ENCODE results near the gene RSAD1. TPM values are rescaled to one million over a fixed set of nuclear protein-coding genes. Genes with fewer than 3 reads are reported as not detected.

Gene RSAD1
- total RNA-seq, 2 experiments from 2014 or later: 24.5 to 28.4 TPM

- no peak for DNase-seq
- no peaks in the 10 kb centered on the region for H3K9me3 Mint-ChIP-seq
- H3K27me3 Mint-ChIP-seq: no peaks in the 10 kb centered on the region
- no peak overlapping the region for H3K27ac Mint-ChIP-seq
- no peaks in the 10 kb centered on the region for H3K4me1 Mint-ChIP-seq
- peaks cover 2% of the 10 kb centered on the region for H3K36me3 Mint-ChIP-seq (ENCODE audit: low read depth)
- no peak overlapping the region for H3K4me3 Mint-ChIP-seq
- CTCF ChIA-PET: interaction anchor here (0.6 kb wide), 1 partner anchor 577 kb away, joined by 3 read pairs; no protein-coding TSS in a partner anchor
- POLR2A ChIA-PET: interaction anchor here (0.6 kb wide), 1 partner anchor 97 kb away, joined by 3 read pairs; no protein-coding TSS in a partner anchor
These were observed 32.8 kb upstream of the RSAD1 start for GRCh38 chr17:50445730-50446325.

DNA sequence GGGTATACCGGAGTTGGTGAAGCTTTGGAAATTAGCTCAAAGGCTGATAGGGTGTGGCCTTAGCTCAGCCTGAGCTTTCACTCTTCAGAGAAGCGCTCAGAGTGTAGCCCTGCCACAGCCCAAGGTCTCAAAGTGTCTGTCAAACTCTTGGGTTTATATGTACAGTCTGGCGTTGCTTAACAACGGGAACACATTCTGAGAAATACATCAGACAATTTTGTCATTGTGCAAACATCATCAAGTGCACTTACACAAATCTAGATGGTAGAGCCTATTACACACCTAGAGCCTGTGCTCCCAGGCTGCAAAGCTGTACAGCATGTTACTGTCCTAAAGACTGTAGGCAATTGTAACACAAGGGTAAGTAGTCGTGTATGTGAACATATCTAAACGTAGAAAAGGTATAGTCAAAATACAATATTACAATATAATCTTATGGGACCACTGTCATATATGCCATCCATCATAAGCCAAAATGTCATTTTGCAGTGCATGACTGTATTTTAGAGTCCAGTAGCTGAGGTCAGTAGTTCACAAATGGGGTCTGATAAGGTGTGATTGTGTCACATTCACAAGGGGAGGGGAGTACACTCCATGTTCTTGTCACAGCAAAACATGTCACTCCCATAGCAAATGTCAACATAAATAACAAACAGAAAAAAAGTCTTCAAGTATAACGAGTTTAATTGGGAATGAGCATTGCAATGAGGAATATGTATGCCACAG, 30.6 kb upstream of the RSAD1 start:
- Mint-ChIP-seq H3K4me1 (peaks cover 10% of the 10 kb centered on the region), H3K27ac (no peak overlapping the region), H3K36me3 (ENCODE audit: low read depth) (peaks cover 2% of the 10 kb centered on the region), H3K9me3 (no peaks in the 10 kb centered on the region), H3K27me3 (no peaks in the 10 kb centered on the region), H3K4me3 (no peak overlapping the region)
- POLR2A ChIA-PET: no interaction called here
- CTCF ChIA-PET: interaction anchor here (0.6 kb wide), 1 partner anchor 53 kb away, joined by 3 read pairs; no protein-coding TSS in a partner anchor
- DNase-seq: no peak

- Mint-ChIP-seq H3K9me3 (no peaks in the 10 kb centered on the region), H3K4me3 (no peak overlapping the region), H3K27ac (no peak overlapping the region), H3K36me3 (ENCODE audit: low read depth) (peaks cover 2% of the 10 kb centered on the region), H3K27me3 (no peaks in the 10 kb centered on the region), H3K4me1 (peaks cover 10% of the 10 kb centered on the region)
- ChIA-PET CTCF (no interaction called here), POLR2A (no interaction called here)
- DNase-seq: no peak
These were observed 30.0 kb upstream of the RSAD1 start for GRCh38 chr17:50448643-50449042.

GRCh38 chr17:50451943-50452629, 26.6 kb upstream of the RSAD1 start:
- Mint-ChIP-seq H3K27ac (no peak overlapping the region), H3K9me3 (no peaks in the 10 kb centered on the region), H3K27me3 (no peaks in the 10 kb centered on the region), H3K36me3 (ENCODE audit: low read depth) (peaks cover 2% of the 10 kb centered on the region), H3K4me3 (no peak overlapping the region), H3K4me1 (peaks cover 10% of the 10 kb centered on the region)
- CTCF ChIA-PET: interaction anchor here (0.6 to 1.6 kb wide), 2 partner anchors 49 to 198 kb away, joined by 4 to 5 read pairs; no protein-coding TSS in a partner anchor
- DNase-seq: no peak
- POLR2A ChIA-PET: no interaction called here

DNA sequence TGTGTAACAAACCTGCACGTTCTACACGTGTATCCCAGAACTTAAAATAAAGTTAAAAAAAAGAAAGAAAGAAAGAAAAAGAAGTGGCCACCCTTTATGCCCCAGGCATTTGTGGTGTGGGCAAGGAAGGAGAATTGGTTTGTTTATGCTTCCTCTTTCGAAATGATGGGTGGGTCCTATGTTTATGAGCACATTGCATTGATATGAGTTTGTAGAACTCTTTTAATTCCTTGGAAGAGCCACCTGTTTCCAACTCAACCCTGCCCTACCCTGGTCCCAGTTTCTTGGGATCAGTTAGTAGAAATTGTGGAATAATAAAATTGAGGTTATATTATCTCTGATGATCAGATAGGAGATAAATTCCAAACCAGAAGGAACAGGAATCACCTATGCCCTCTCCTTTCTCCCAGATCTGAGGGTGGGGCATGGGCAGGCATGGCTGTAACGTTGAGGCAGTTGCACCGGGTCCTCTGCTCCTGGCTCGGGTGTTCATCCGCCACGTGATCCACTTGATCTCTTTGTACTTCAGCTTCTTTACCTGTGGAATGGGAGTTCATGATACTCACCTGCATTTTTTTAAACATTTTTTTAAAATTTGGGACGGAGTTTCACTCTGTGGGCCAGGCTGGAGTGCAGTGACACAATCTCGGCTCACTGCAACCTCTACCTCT, 25.9 kb upstream of the RSAD1 start:
- ChIA-PET CTCF (interaction anchor here (1.1 to 1.6 kb wide), 2 partner anchors 9 to 48 kb away, joined by 3 to 5 read pairs; no protein-coding TSS in a partner anchor), POLR2A (no interaction called here)
- H3K27me3 Mint-ChIP-seq: no peaks in the 10 kb centered on the region
- H3K4me1 Mint-ChIP-seq: peaks cover 10% of the 10 kb centered on the region
- DNase-seq: no peak
- H3K36me3 Mint-ChIP-seq (ENCODE audit: low read depth): peaks cover 2% of the 10 kb centered on the region
- no peaks in the 10 kb centered on the region for H3K9me3 Mint-ChIP-seq
- no peak overlapping the region for H3K4me3 Mint-ChIP-seq
- H3K27ac Mint-ChIP-seq: no peak overlapping the region

DNA sequence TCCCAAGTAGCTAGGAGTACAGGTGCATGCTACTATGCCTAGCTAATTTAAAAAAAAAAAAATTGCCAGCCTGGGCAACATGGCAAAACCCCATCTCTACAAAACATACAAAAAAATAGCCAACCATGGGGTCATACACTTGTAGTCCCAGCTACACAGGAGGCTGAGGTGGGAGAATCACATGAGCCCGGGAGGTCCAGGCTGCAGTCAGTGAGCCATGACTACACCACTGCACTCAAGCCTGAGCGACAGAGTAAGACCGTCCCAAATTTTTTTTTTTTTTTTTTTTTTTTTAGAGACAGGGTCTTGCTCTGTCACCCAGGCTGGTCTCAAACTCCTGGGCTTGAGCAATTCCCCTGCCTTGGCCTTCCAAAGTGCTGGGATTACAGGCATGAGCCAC, 24.8 kb upstream of the RSAD1 start:
- Mint-ChIP-seq H3K4me3 (no peak overlapping the region), H3K9me3 (no peaks in the 10 kb centered on the region), H3K27ac (no peak overlapping the region), H3K27me3 (no peaks in the 10 kb centered on the region), H3K4me1 (peaks cover 10% of the 10 kb centered on the region), H3K36me3 (ENCODE audit: low read depth) (peaks cover 2% of the 10 kb centered on the region)
- CTCF ChIA-PET: no interaction called here
- POLR2A ChIA-PET: interaction anchor here (0.9 kb wide), 1 partner anchor 57 kb away, joined by 3 read pairs; the partner anchor contains the start of gene LRRC59
- DNase-seq: no peak

GRCh38 chr17:50457621-50458020, 21.0 kb upstream of the RSAD1 start:
- H3K27ac Mint-ChIP-seq: no peak overlapping the region
- H3K9me3 Mint-ChIP-seq: no peaks in the 10 kb centered on the region
- peaks cover 5% of the 10 kb centered on the region for H3K4me1 Mint-ChIP-seq
- H3K4me3 Mint-ChIP-seq: no peak overlapping the region
- H3K27me3 Mint-ChIP-seq: no peaks in the 10 kb centered on the region
- ChIA-PET CTCF (no interaction called here), POLR2A (no interaction called here)
- H3K36me3 Mint-ChIP-seq (ENCODE audit: low read depth): no peaks in the 10 kb centered on the region
- no peak for DNase-seq

- ChIA-PET POLR2A (no interaction called here), CTCF (no interaction called here)
- no peaks in the 10 kb centered on the region for H3K27me3 Mint-ChIP-seq
- H3K4me3 Mint-ChIP-seq: no peak overlapping the region
- H3K36me3 Mint-ChIP-seq (ENCODE audit: low read depth): no peaks in the 10 kb centered on the region
- no peak for DNase-seq
- H3K9me3 Mint-ChIP-seq: no peaks in the 10 kb centered on the region
- no peak overlapping the region for H3K27ac Mint-ChIP-seq
- no peaks in the 10 kb centered on the region for H3K4me1 Mint-ChIP-seq
These were observed 20.4 kb upstream of the RSAD1 start for GRCh38 chr17:50458270-50458669.

GRCh38 chr17:50458701-50459676, 19.7 kb upstream of the RSAD1 start:
- H3K36me3 Mint-ChIP-seq (ENCODE audit: low read depth): no peaks in the 10 kb centered on the region
- no peaks in the 10 kb centered on the region for H3K27me3 Mint-ChIP-seq
- DNase-seq: no peak
- H3K9me3 Mint-ChIP-seq: no peaks in the 10 kb centered on the region
- H3K4me3 Mint-ChIP-seq: no peak overlapping the region
- POLR2A ChIA-PET: no interaction called here
- CTCF ChIA-PET: no interaction called here
- no peak overlapping the region for H3K27ac Mint-ChIP-seq
- H3K4me1 Mint-ChIP-seq: no peaks in the 10 kb centered on the region

GRCh38 chr17:50459756-50460155, 18.9 kb upstream of the RSAD1 start:
- H3K36me3 Mint-ChIP-seq (ENCODE audit: low read depth): no peaks in the 10 kb centered on the region
- no peaks in the 10 kb centered on the region for H3K9me3 Mint-ChIP-seq
- ChIA-PET POLR2A (no interaction called here), CTCF (no interaction called here)
- DNase-seq: no peak
- H3K27me3 Mint-ChIP-seq: no peaks in the 10 kb centered on the region
- no peaks in the 10 kb centered on the region for H3K4me1 Mint-ChIP-seq
- H3K27ac Mint-ChIP-seq: no peak overlapping the region
- no peak overlapping the region for H3K4me3 Mint-ChIP-seq

GRCh38 chr17:50460831-50461526, 17.7 kb upstream of the RSAD1 start:
- H3K4me3 Mint-ChIP-seq: no peak overlapping the region
- H3K4me1 Mint-ChIP-seq: peaks cover 7% of the 10 kb centered on the region
- H3K9me3 Mint-ChIP-seq: no peaks in the 10 kb centered on the region
- ChIA-PET CTCF (no interaction called here), POLR2A (no interaction called here)
- no peaks in the 10 kb centered on the region for H3K27me3 Mint-ChIP-seq
- no peak overlapping the region for H3K27ac Mint-ChIP-seq
- H3K36me3 Mint-ChIP-seq (ENCODE audit: low read depth): no peaks in the 10 kb centered on the region
- no peak for DNase-seq

DNA sequence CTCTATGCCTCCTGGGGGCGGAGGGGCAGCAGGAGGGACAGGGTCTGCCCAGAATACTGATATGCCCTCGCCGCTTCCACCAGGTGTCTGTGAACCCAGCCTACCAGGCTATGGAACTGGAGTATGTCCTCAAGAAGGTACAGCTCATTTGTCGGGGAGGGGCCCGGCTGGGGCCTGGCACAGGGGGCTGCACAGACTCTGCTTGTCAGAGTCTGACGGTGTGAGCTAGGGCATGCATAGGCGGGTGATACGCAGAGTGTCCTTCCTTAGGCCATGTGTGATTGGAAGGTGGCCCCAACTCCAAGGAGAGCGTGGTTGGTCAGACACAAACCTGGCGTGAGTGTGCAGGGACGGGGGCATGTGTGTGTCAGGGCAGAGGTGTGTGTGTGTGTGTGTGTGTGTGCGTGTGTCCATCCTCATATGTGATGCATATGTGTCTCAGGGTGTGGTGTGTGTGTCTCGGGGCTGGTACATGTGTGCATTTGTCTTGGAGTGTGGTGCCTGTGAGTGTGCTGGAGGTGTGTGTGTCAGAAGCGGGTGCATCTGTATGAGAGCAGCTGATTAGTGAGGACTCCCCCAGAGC, 17.0 kb upstream of the RSAD1 start:
- H3K9me3 Mint-ChIP-seq: no peaks in the 10 kb centered on the region
- ChIA-PET CTCF (no interaction called here), POLR2A (no interaction called here)
- H3K27me3 Mint-ChIP-seq: no peaks in the 10 kb centered on the region
- H3K4me1 Mint-ChIP-seq: peaks cover 13% of the 10 kb centered on the region
- DNase-seq: no peak
- no peak overlapping the region for H3K27ac Mint-ChIP-seq
- H3K4me3 Mint-ChIP-seq: no peak overlapping the region
- H3K36me3 Mint-ChIP-seq (ENCODE audit: low read depth): no peaks in the 10 kb centered on the region
